Measurements from ENCODE around the gene ARHGAP23. TPM values are rescaled to one million over a fixed set of nuclear protein-coding genes. Genes with fewer than 3 reads are reported as not detected.
A peak's percentile ranks its signal among the peaks of the same experiment; 100 is the strongest.

The ARHGAP23 gene
- total and polyA plus RNA-seq, 8 donors: 4.0 to 55.5 (median 26.4) TPM

- DNase-seq: peak in 1 of 2 donors; percentile 12
- H3K4me1 ChIP-seq: peaks cover 25 to 73% (median 53%) of the 10 kb centered on the region in 4 donors
- H3K27me3 ChIP-seq: peaks cover 0 to 32% (median 22%) of the 10 kb centered on the region in 3 donors
- no peaks in the 10 kb centered on the region for H3K9me3 ChIP-seq
- H3K27ac ChIP-seq: peak overlapping the region in 4 of 5 donors; percentile 68 to 90 (median 78)
- TF ChIP-seq EP300 (IDR thresholded peaks at IDR 0.05): no peak
- no peak for TF ChIP-seq CTCF (IDR thresholded peaks at IDR 0.05)
- TF ChIP-seq POLR2A (IDR thresholded peaks at IDR 0.05): no peak
- no peak for TF ChIP-seq POLR2AphosphoS5 (IDR thresholded peaks at IDR 0.05)
- H3K4me3 ChIP-seq: no peak overlapping the region
- intact Hi-C loops (cut with DNase I; ENCODE audit: low total_unique reads): loop anchor here (10.0 kb wide), 1 partner anchor 50 kb away; no protein-coding TSS in a partner anchor
- no peaks in the 10 kb centered on the region for H3K36me3 ChIP-seq
- 61 to 72% (median 64%) methylated on average over 6 of the region's 6 CpGs for WGBS, 5 donors
Observed at GRCh38 chr17:38424297-38424972, 3.8 kb upstream of the ARHGAP23 start.

- H3K4me3 ChIP-seq: no peak overlapping the region
- WGBS, 5 donors: 66 to 80% (median 76%) methylated on average over 13 of the region's 13 CpGs
- peaks cover 0 to 26% (median 16%) of the 10 kb centered on the region in 3 donors for H3K27me3 ChIP-seq
- H3K27ac ChIP-seq: peak overlapping the region in 4 of 5 donors; percentile 68 to 90 (median 78)
- H3K9me3 ChIP-seq: no peaks in the 10 kb centered on the region
- peak in 1 of 2 donors; percentile 37 for DNase-seq
- TF ChIP-seq CTCF (IDR thresholded peaks at IDR 0.05): no peak
- TF ChIP-seq POLR2A (IDR thresholded peaks at IDR 0.05): no peak
- no peak for TF ChIP-seq POLR2AphosphoS5 (IDR thresholded peaks at IDR 0.05)
- no peak for TF ChIP-seq EP300 (IDR thresholded peaks at IDR 0.05)
- intact Hi-C loops (cut with DNase I; ENCODE audit: low total_unique reads): loop anchor here (10.0 kb wide), 1 partner anchor 50 kb away; no protein-coding TSS in a partner anchor
- peaks cover 28 to 73% (median 51%) of the 10 kb centered on the region in 4 donors for H3K4me1 ChIP-seq
- no peaks in the 10 kb centered on the region for H3K36me3 ChIP-seq
Observed at GRCh38 chr17:38425031-38425430, 3.2 kb upstream of the ARHGAP23 start.

GRCh38 chr17:38425744-38426143, 2.5 kb upstream of the ARHGAP23 start:
- peak overlapping the region in 4 of 5 donors; percentile 86 to 94 (median 89) for H3K27ac ChIP-seq
- H3K36me3 ChIP-seq: no peaks in the 10 kb centered on the region
- intact Hi-C loops (cut with DNase I; ENCODE audit: low total_unique reads): loop anchor here (10.0 kb wide), 1 partner anchor 49 kb away; no protein-coding TSS in a partner anchor
- peaks cover 0 to 19% (median 9%) of the 10 kb centered on the region in 3 donors for H3K27me3 ChIP-seq
- peaks cover 28 to 73% (median 50%) of the 10 kb centered on the region in 4 donors for H3K4me1 ChIP-seq
- no peaks in the 10 kb centered on the region for H3K9me3 ChIP-seq
- 52 to 70% (median 59%) methylated on average over 9 of the region's 9 CpGs for WGBS, 5 donors
- H3K4me3 ChIP-seq: no peak overlapping the region
- peak in 1 of 2 donors; percentile 67 for DNase-seq
- TF ChIP-seq POLR2AphosphoS5 (IDR thresholded peaks at IDR 0.05): no peak
- no peak for TF ChIP-seq EP300 (IDR thresholded peaks at IDR 0.05)
- TF ChIP-seq POLR2A (IDR thresholded peaks at IDR 0.05): no peak
- TF ChIP-seq CTCF (IDR thresholded peaks at IDR 0.05): no peak

GRCh38 chr17:38426441-38426840, 1.8 kb upstream of the ARHGAP23 start:
- Histone ChIP-seq H3K9me3 (no peaks in the 10 kb centered on the region), H3K27me3 (peaks cover 0 to 12% (median 4%) of the 10 kb centered on the region in 3 donors), H3K27ac (peak overlapping the region in 4 of 5 donors; percentile 86 to 94 (median 89)), H3K4me1 (peaks cover 23 to 73% (median 48%) of the 10 kb centered on the region in 4 donors), H3K36me3 (no peaks in the 10 kb centered on the region), H3K4me3 (no peak overlapping the region)
- no peak for TF ChIP-seq EP300 (IDR thresholded peaks at IDR 0.05)
- no peak for TF ChIP-seq POLR2AphosphoS5 (IDR thresholded peaks at IDR 0.05)
- TF ChIP-seq POLR2A (IDR thresholded peaks at IDR 0.05): no peak
- no peak for TF ChIP-seq CTCF (IDR thresholded peaks at IDR 0.05)
- no peak for DNase-seq
- intact Hi-C loops (cut with DNase I; ENCODE audit: low total_unique reads): loop anchor here (10.0 kb wide), 1 partner anchor 48 kb away; no protein-coding TSS in a partner anchor

Measured in stomach (tissue), 9 donors.